ENCODE data around the gene SNAI3.
A peak's percentile ranks its signal among the peaks of the same experiment; 100 is the strongest.

Gene SNAI3

DNA sequence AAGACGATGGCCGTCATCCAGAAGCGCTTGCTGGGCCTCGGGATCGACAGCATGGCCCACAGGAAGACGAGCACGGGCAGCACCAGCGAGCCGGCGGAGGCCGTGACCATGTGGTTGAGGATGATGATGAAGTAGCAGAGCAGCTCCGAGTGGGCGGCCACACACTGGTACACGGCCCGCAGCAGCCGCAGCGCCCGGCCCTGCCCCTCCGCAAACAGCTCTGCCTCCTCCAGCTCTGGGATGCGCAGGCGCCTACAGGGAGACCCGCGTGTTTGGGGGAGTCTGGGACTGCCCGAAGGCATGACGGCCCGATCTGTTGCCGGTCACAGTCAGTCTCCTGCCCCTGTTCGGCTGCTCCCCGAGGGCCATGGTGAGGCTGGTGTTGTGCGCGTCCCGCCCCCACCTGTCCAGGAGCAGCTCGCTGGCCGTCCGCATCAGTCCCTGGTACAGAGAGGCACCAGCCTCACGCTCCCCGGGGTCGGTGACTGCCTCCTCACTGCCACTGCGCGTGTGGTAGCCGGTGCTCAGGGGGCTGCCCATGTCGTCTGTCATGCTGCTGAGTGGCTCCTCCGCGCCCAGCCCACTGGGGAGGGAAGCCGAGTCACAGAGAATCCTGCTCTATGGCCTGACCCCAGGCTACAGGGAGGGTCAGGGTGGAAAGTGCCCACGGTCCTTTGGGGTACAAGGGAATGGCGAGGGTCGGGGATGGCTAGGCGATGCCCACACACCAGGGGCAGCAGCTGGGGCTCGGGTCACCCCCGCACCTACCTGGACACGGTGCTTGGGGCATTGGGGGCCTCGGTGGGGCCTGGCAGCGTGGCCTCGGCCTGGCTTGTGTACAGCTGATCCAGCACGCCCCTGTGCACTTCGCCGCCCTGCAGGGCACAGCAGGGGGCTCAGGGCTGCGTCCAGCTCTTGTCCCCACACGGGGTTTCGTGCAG is 35.8 kb upstream of the SNAI3 start:
- peaks cover 9% of the 10 kb centered on the region for H3K4me1 ChIP-seq (ENCODE audit: control insufficient read depth, insufficient read depth, low read length)
- H3K4me3 ChIP-seq (ENCODE audit: low read length in 2 of 2), result no peak overlapping the region
- H3K9ac ChIP-seq (ENCODE audit: low read length in 2 of 2), result no peak overlapping the region
- no peaks in the 10 kb centered on the region for H3K9me3 ChIP-seq (ENCODE audit: control insufficient read depth in 2 of 2, low read length in 2 of 2)
- H3K27me3 ChIP-seq (ENCODE audit: control insufficient read depth in 1 of 2, insufficient read depth in 2 of 2, low read length in 2 of 2), result no peaks in the 10 kb centered on the region
- H3K36me3 ChIP-seq (ENCODE audit: control insufficient read depth in 2 of 2, insufficient read depth in 2 of 2, low read length in 2 of 2), result peaks cover 56 to 62% of the 10 kb centered on the region in 2 donors
- no peak overlapping the region for H3K27ac ChIP-seq (ENCODE audit: low read length)

GRCh38 chr16:88721236-88721635 is 34.9 kb upstream of the SNAI3 start:
- H3K27me3 ChIP-seq (ENCODE audit: control insufficient read depth in 1 of 2, insufficient read depth in 2 of 2, low read length in 2 of 2), result no peaks in the 10 kb centered on the region
- no peak overlapping the region for H3K9ac ChIP-seq (ENCODE audit: low read length in 2 of 2)
- no peak overlapping the region for H3K4me3 ChIP-seq (ENCODE audit: low read length in 2 of 2)
- H3K27ac ChIP-seq (ENCODE audit: low read length), result no peak overlapping the region
- no peaks in the 10 kb centered on the region for H3K9me3 ChIP-seq (ENCODE audit: control insufficient read depth in 2 of 2, low read length in 2 of 2)
- peaks cover 62 to 64% of the 10 kb centered on the region in 2 donors for H3K36me3 ChIP-seq (ENCODE audit: control insufficient read depth in 2 of 2, insufficient read depth in 2 of 2, low read length in 2 of 2)
- H3K4me1 ChIP-seq (ENCODE audit: control insufficient read depth, insufficient read depth, low read length), result peaks cover 9% of the 10 kb centered on the region

DNA sequence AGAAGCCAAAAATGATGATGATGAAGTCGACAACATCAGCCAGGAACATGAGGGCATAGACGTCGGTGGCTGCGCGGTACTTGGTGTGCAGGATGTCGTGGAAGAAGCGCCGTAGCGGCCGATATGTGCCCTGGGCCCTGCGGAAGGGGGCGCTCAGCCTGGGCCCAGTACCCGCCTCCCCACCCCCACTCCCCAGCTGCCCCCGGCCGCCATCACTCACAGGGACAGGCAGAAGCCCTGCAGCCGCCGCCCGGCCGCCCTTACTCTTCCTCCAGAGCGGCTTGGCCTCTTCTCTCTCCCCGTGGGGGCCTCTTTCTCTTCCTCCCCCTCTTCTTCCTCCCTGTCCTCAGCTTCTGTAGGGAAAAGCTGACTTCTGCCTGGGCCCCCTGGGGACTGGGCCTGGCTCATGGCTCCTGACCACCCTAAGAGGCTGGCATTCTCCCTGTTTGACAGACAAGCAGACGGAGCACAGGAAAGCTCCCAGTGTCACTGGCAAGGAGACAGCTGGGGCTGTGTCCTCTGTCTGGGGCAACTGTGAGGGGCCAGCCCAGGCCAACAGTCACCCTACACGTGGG is 34.2 kb upstream of the SNAI3 start:
- H3K4me1 ChIP-seq (ENCODE audit: control insufficient read depth, insufficient read depth, low read length), result peaks cover 9% of the 10 kb centered on the region
- H3K4me3 ChIP-seq (ENCODE audit: low read length in 2 of 2), result no peak overlapping the region
- H3K9me3 ChIP-seq (ENCODE audit: control insufficient read depth in 2 of 2, low read length in 2 of 2), result no peaks in the 10 kb centered on the region
- H3K27ac ChIP-seq (ENCODE audit: low read length), result no peak overlapping the region
- H3K36me3 ChIP-seq (ENCODE audit: control insufficient read depth in 2 of 2, insufficient read depth in 2 of 2, low read length in 2 of 2), result peaks cover 62 to 66% of the 10 kb centered on the region in 2 donors
- no peaks in the 10 kb centered on the region for H3K27me3 ChIP-seq (ENCODE audit: control insufficient read depth in 1 of 2, insufficient read depth in 2 of 2, low read length in 2 of 2)
- H3K9ac ChIP-seq (ENCODE audit: low read length in 2 of 2), result no peak overlapping the region

DNA sequence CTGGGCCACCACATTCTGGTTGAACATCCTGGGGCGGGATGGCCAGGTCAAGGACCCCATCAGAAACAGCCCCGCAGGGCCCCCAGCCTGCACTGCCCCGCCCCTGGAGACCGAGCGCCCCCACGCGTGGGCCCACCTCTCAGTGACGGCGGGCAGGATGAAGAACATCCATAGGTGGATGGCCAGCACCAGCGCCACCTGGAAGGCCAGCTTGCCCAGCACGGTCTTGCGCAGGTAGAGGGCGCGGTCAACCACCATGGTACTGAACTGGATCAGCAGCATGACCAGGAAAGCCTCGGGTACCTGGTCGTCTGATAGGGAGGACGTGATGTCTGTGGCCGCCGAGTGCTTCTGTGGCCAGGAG is 33.6 kb upstream of the SNAI3 start:
- peak overlapping the region; percentile 55 for H3K27ac ChIP-seq (ENCODE audit: low read length)
- H3K27me3 ChIP-seq (ENCODE audit: control insufficient read depth in 1 of 2, insufficient read depth in 2 of 2, low read length in 2 of 2), result no peaks in the 10 kb centered on the region
- H3K4me1 ChIP-seq (ENCODE audit: control insufficient read depth, insufficient read depth, low read length), result peaks cover 9% of the 10 kb centered on the region
- H3K9me3 ChIP-seq (ENCODE audit: control insufficient read depth in 2 of 2, low read length in 2 of 2), result no peaks in the 10 kb centered on the region
- H3K36me3 ChIP-seq (ENCODE audit: control insufficient read depth in 2 of 2, insufficient read depth in 2 of 2, low read length in 2 of 2), result peaks cover 63 to 65% of the 10 kb centered on the region in 2 donors
- H3K9ac ChIP-seq (ENCODE audit: low read length in 2 of 2), result no peak overlapping the region
- H3K4me3 ChIP-seq (ENCODE audit: low read length in 2 of 2), result no peak overlapping the region

- Histone ChIP-seq H3K9me3 (ENCODE audit: control insufficient read depth in 2 of 2, low read length in 2 of 2) (no peaks in the 10 kb centered on the region), H3K9ac (ENCODE audit: low read length in 2 of 2) (no peak overlapping the region), H3K4me3 (ENCODE audit: low read length in 2 of 2) (no peak overlapping the region), H3K27ac (ENCODE audit: low read length) (peak overlapping the region; percentile 55), H3K36me3 (ENCODE audit: control insufficient read depth in 2 of 2, insufficient read depth in 2 of 2, low read length in 2 of 2) (peaks cover 63% of the 10 kb centered on the region in 2 donors), H3K4me1 (ENCODE audit: control insufficient read depth, insufficient read depth, low read length) (peaks cover 9% of the 10 kb centered on the region), H3K27me3 (ENCODE audit: control insufficient read depth in 1 of 2, insufficient read depth in 2 of 2, low read length in 2 of 2) (no peaks in the 10 kb centered on the region)
Measured at GRCh38 chr16:88719267-88719932, 33.1 kb upstream of the SNAI3 start.

GRCh38 chr16:88718178-88718577 is 31.9 kb upstream of the SNAI3 start:
- Histone ChIP-seq H3K4me1 (ENCODE audit: control insufficient read depth, insufficient read depth, low read length) (peaks cover 9% of the 10 kb centered on the region), H3K4me3 (ENCODE audit: low read length in 2 of 2) (no peak overlapping the region), H3K27me3 (ENCODE audit: control insufficient read depth in 1 of 2, insufficient read depth in 2 of 2, low read length in 2 of 2) (no peaks in the 10 kb centered on the region), H3K9ac (ENCODE audit: low read length in 2 of 2) (no peak overlapping the region), H3K9me3 (ENCODE audit: control insufficient read depth in 2 of 2, low read length in 2 of 2) (no peaks in the 10 kb centered on the region), H3K27ac (ENCODE audit: low read length) (peak overlapping the region; percentile 55), H3K36me3 (ENCODE audit: control insufficient read depth in 2 of 2, insufficient read depth in 2 of 2, low read length in 2 of 2) (peaks cover 63 to 66% of the 10 kb centered on the region in 2 donors)

GRCh38 chr16:88716601-88717001 is 30.3 kb upstream of the SNAI3 start:
- Histone ChIP-seq H3K36me3 (ENCODE audit: control insufficient read depth in 2 of 2, insufficient read depth in 2 of 2, low read length in 2 of 2) (peaks cover 51 to 57% of the 10 kb centered on the region in 2 donors), H3K4me1 (ENCODE audit: control insufficient read depth, insufficient read depth, low read length) (peaks cover 9% of the 10 kb centered on the region), H3K27ac (ENCODE audit: low read length) (no peak overlapping the region), H3K27me3 (ENCODE audit: control insufficient read depth in 1 of 2, insufficient read depth in 2 of 2, low read length in 2 of 2) (no peaks in the 10 kb centered on the region), H3K9me3 (ENCODE audit: control insufficient read depth in 2 of 2, low read length in 2 of 2) (no peaks in the 10 kb centered on the region), H3K4me3 (ENCODE audit: low read length in 2 of 2) (no peak overlapping the region), H3K9ac (ENCODE audit: low read length in 2 of 2) (no peak overlapping the region)

DNA sequence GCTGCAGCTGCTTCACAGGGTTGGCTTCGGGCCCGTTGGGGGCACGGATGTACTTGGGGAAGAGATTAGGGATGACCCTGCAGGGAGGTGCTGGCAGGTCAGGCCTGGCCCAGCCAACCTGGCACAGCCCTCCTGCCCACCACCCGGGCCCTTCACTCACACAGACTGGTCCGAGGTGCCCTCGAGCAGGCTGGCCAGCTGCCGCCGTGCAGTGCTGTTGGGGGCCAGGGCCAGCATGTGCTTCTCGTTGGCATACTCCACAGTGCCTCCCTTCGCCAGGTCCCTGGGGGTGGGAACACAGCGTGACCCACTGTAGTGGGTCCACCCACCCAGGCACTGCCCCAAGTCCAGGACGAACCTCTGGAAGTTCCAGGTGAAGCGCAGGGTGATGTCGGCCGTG is 29.9 kb upstream of the SNAI3 start:
- Histone ChIP-seq H3K9ac (ENCODE audit: low read length in 2 of 2) (no peak overlapping the region), H3K36me3 (ENCODE audit: control insufficient read depth in 2 of 2, insufficient read depth in 2 of 2, low read length in 2 of 2) (peaks cover 47 to 53% of the 10 kb centered on the region in 2 donors), H3K4me3 (ENCODE audit: low read length in 2 of 2) (no peak overlapping the region), H3K9me3 (ENCODE audit: control insufficient read depth in 2 of 2, low read length in 2 of 2) (no peaks in the 10 kb centered on the region), H3K27me3 (ENCODE audit: control insufficient read depth in 1 of 2, insufficient read depth in 2 of 2, low read length in 2 of 2) (no peaks in the 10 kb centered on the region), H3K27ac (ENCODE audit: low read length) (no peak overlapping the region), H3K4me1 (ENCODE audit: control insufficient read depth, insufficient read depth, low read length) (peaks cover 9% of the 10 kb centered on the region)

DNA sequence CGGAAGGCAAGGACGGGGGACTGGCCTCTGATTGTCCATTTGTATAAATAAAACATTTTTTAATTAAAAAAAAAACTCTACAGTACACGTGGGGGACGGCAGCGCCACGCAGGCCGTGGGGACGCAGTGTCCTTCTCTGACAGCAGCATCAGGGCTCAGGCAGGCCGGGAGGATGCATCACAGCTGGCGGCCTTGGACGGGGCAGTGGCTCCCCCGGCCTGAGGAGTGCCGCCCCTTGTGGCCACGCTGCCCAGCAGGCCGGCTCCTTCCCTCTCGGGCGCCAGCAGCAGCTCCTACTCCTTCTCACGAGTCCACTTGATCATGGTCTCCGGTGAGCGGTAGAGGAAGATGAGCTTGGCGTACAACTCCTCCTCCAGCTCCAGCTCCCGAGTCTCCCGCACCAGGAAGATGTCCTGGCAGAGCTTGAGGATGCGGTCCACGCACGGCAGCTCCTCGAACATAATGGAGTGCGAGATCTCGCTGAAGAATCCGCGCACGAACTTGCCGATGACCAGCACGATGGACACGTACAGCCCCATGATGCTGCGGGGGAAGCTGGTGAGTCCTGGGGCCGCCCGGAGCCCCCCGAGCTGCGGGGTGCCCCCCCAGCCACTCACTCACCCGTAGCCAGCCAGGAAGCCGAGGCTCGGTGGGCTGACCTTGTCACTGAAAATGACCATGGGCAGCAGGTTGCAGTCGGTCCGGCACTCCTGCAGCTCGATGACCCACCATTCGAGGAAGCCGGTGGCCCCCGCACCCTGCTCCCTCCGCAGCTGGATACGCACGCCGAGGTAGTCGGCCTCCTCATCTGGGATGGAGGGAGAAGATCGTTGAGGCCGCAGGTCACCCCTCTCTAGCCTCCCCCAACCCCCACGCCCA is 29.2 kb upstream of the SNAI3 start:
- H3K36me3 ChIP-seq (ENCODE audit: control insufficient read depth in 2 of 2, insufficient read depth in 2 of 2, low read length in 2 of 2), result peaks cover 41 to 48% of the 10 kb centered on the region in 2 donors
- H3K4me1 ChIP-seq (ENCODE audit: control insufficient read depth, insufficient read depth, low read length), result peaks cover 9% of the 10 kb centered on the region

More for the DNA sequence above, 29.2 kb upstream of the SNAI3 start:
- Histone ChIP-seq H3K4me3 (ENCODE audit: low read length in 2 of 2) (no peak overlapping the region), H3K27ac (ENCODE audit: low read length) (no peak overlapping the region), H3K9me3 (ENCODE audit: control insufficient read depth in 2 of 2, low read length in 2 of 2) (no peaks in the 10 kb centered on the region), H3K27me3 (ENCODE audit: control insufficient read depth in 1 of 2, insufficient read depth in 2 of 2, low read length in 2 of 2) (no peaks in the 10 kb centered on the region), H3K9ac (ENCODE audit: low read length in 2 of 2) (no peak overlapping the region)

Data from stomach smooth muscle (tissue), 2 donors.